Measurements from ENCODE around the gene FUT1.
"Not testable (repeated sequence)": the region's sequence is repeated elsewhere in the genome, so short reads cannot be mapped to it uniquely, and the experiment has no call there.

The FUT1 gene

GRCh38 chr19:48752496-48753365, at the start of gene FUT1:
TSS of gene FUT1 (minus strand) at chr19:48752641. CDS start at chr19:48751281, 1,360 bp downstream.
- peak; percentile 95 for DNase-seq

DNA sequence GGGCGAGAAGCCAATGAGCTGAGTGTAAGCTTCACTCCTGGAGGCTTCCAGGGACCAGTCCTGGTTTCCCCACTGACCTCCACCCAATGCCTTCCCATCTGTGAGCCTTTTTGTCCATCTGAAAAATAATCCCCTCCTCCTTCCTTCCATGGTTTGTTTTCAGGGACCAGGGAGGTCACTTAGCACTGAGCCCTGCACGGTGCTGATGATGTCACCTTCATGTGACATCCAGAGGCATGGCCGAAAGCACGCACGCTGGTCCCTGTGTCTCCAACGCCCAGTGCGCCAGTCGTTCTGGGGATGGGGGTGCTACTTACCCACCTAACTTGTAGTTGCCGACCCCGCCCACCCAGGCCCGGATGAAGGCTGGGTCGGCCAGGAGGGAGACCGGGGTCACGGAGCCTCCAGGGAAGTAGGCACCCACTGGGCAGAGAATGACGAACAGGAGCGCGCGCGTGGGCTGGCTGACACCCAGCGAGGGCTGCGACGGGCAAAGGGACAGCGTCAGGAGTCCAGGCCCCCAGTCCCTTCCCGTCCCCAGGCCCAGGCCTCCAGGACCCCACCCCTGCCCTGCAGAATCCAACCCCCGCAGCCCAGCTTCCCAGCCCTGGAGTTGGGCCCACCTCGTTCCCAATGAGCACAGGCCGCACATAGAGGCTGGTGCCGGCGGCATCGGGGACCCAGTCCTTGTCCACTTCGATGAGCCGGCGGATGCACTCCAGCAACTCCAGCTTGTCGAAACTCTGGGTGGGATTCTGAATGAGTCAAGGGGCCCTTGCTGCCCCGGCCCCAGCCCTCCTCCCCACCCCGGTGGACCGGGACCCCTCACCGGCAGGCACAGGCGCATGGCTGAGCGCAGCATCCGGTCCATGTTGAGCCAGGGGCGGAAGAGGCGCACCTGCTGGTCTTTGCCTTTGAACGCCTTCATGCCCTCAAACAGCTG, 47.2 kb upstream of the FUT1 start:
- no peak for DNase-seq

DNA sequence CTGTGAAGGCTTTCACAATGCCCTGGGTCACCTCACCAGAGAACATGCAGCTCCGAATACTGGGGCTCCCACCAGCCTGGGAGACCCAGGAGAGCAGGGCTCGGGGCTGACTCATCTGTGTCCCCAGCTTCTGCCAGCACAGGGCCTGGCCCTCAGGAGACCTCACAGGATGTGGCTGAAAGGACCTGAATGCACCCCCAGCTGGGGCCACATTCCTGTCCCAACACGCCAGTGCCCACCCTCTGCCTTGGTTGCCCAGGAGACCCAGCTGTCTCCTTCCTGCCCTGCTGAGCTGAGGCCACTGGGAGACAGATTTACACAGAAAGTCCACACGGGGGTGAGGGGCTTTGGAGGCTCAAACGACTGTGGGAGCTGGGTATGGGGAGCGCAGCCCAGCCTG, 46.5 kb upstream of the FUT1 start:
- DNase-seq: peak; percentile 63

- DNase-seq: no peak
These were observed 44.7 kb upstream of the FUT1 start for GRCh38 chr19:48797103-48797502.

DNA sequence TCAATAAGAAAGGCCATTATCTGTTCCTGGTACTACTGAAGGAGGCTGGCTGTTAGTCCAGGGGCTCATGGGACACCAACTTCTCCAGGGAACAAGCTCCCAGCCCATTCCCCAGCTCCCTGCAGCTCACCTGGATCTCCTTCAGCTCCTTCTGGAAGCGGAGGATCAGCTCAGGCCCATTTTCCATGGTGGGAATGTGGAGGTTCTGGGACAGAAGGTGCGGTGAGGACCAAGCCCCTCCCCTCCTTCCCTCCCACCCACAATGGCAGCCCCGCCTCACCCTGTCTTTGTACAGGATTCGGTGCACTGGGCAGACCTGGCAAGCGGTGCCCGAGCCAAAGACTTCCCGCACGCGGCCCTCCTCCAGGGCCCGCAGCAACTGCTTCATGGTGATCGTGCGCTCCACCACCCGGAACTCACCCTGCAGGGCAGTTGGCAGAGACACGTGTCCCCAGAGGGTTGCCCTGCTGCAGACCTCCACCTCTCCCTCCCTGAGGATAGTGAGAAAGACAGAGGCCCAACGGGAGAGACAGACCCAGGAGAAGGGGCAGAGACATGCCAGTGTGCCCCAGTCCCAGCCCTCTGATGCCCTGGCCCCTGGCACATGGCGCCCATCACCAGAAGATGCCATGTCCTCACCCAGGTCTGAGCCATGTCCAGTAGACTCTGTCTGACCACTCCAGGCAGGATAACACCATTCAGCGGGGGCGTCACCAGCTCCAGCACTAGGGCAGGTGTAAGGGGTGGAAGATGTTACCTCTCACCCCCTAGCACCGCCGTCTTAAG, 44.0 kb upstream of the FUT1 start:
- no peak for DNase-seq

GRCh38 chr19:48795685-48796070, 43.2 kb upstream of the FUT1 start:
- DNase-seq: no peak

DNA sequence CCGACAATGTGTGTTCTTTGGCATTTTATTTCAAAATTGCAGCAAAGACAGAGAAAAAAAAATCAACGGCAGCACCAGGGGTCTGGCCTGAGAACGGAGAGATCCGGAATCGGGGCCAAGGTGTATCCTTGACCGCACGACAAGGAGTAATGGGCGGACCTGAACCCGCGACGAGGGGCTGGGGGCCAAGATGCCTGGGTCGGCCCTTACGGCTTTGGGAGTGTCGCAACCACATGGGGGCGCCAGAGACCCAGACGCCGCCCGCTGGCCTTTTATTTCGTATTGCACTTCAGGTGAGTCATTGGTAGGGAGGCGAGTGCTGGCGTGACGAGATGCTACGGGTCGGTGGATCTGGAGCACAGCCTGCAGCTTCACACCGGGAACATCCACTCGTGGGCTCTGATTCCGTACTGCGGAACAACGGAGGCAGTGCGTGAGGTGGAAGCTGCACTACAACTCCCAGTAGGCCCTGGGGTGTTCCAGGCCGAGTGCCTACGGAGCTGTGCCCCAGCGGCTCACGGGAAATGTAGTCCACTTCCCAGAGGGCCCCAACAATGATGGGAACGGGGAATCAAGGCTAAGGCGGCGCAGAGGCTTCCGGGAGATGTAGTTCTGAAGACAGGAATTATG, 42.7 kb upstream of the FUT1 start:
- peak; percentile 90 for DNase-seq

DNA sequence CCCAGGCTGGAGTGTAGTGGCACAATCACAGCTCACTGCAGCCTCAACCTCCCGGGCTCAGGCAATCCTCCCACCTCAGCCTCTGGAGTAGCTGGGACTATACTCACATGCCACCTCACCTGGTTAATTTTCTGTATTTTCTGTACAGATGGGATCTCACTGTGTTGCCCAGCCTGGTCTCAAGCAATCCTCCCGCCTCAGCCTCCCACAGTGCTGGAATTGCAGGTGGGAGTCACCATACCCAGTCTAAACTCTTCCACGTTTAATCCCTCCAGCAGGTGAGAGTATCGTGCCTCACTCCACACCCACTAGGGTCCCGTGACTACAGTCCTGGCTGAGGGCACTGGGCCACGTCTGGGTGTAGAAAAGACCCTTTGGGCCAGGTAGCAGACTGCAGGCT, 41.9 kb upstream of the FUT1 start:
- no peak for DNase-seq

DNA sequence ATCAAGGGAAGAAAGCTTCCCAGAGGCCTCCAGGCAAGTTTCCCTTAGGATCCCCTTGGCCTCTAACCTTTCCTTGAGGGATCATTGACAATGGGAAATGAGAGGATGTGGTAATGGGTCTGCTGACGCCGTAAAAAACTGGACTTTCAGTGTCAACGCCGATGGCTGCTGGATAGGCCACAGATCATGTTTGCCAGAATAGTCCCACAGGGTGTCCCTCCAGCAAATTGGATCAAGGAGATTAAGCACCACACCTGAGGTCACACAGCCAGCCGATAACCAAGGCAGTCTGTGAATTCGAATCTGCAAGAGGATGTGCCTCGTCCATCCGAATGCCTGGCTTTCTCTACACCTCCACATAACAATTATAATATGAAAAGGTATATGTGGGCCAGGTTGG, 40.8 kb upstream of the FUT1 start:
- DNase-seq: no peak

DNA sequence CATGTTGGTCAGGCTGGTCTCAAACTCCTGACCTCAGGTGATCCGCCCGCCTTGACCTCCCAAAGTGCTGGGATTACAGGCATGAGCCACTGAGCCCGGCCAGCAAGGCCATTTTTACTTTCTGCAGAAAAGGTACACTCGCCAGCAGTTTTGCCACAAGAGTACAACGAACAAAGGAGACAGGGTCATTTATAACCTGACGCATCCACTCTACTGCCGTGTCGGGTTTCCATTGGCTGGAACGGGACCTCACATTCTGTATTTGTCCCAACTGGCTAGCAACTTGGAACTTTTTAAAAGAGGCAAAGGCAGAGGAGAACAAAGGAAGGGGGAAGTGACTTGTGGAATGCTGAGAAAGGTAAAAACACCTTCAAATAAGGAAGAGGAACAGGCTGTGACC, 34.9 kb upstream of the FUT1 start:
- DNase-seq: not testable (repeated sequence)

GRCh38 chr19:48786422-48786821, 34.0 kb upstream of the FUT1 start:
- not testable (repeated sequence) for DNase-seq

DNA sequence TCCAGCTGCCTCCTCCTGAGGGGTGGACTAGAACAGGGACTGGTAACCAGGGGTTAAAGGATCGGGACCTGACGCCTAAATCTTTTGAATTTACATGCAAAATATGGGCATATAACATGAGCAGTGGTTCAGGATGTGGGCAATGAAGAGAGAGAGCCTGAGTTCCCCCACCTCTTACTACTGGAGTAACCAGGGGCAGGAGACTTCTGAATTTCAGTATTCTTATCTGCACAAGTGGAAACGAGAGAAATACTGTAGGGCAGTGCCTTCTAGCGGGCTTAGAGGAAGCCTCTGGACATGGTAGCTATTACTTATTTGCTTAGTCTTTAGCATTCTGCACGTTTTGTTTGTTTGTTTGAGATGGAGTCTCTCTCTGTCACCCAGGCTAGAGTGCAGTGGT, 32.1 kb upstream of the FUT1 start:
- DNase-seq: peak; percentile 15

DNA sequence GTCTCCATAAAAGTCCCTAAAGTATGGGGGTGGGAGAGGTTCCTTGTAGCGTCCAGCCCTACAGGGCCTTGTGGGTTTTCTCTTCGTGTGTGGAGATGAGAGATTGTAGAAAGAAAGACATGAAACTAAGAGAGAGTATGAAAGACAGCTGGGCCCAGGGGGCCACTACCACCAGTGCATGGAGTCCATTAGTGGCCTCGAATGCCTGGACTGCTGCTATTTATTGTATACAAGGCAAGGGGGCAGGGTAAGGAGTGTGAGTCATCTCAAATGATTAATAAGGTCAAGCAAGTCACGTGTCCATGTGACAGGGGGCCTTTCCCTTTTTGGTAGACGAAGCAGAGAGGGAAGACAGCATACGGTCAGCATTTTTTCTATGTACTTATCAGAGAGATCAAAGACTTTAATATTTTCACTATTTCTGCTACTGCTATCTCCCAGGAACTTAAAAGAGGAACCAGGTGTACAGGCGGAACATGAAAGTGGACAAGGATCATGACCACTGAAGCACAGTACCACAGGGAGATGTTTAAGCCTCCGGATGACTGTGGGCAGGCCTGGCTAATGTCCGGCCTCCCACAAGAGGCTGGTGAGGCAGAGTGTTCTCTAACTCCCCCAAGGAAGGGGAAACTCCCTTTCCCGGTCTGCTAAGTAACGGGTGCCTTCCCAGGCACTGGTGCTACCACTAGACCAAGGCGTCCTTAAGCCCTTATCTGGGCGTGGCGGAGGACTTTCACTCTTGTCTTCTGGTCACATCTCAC, 28.4 kb upstream of the FUT1 start:
- no peak for DNase-seq

- no peak for DNase-seq
These were observed 27.2 kb upstream of the FUT1 start for GRCh38 chr19:48779636-48780035.

DNA sequence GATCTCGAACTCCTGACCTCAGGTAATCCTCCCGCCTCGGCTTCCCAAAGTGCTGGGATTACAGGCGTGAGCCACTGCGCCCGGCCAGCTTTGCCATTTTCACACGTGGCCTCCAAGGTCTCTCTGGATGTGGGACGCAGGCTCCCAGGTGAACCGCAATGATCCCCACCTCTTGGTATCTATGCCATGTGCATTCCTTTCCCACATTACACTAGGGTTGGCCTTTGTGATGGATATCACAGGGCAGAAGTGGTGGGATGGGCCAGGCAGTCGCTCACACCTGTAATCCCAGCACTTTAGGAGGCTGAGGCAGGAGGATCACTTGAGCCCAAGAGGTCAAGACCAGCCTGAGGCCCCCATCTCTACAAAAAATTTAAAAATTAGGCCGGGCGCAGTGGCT, 25.3 kb upstream of the FUT1 start:
- no peak for DNase-seq

- DNase-seq: no peak
These were observed 24.7 kb upstream of the FUT1 start for GRCh38 chr19:48777139-48777538.

- DNase-seq: no peak
These were observed 20.1 kb upstream of the FUT1 start for GRCh38 chr19:48772503-48772953.

DNA sequence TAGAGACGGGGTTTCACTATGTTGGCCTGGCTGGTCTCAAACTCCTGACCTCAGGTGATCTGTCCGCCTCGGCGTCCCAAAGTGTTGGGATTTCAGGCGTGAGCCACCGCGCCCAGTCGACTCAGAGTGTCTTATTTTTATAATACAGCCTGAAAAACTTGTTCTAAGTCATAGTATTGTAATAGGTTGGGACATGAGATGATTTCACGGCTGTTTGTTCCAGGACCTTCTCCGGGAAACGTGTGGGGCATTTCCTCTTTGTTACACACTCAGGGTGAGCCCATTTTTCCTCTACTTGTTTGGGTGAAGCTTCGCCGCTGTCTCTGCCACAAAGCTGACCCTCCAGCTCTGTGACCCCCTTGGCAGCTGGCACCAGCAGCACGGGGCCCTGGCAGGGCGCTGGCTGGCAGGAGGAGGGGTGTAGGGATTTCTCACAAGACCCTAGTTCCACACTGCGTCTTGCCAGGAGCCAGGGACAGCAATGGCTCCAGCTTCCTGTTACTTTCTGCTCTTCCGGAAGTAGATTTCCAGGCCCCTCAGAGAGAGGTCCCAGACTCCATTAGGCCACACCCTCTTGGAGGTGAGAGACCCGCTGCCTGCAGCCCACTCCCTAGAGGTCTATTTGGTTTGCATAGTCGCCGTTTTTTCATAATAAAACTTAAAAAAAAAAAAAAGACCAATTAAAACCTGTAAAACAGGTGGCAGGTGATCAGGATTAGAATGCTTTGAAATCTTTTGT, 18.5 kb upstream of the FUT1 start:
- DNase-seq: no peak

DNA sequence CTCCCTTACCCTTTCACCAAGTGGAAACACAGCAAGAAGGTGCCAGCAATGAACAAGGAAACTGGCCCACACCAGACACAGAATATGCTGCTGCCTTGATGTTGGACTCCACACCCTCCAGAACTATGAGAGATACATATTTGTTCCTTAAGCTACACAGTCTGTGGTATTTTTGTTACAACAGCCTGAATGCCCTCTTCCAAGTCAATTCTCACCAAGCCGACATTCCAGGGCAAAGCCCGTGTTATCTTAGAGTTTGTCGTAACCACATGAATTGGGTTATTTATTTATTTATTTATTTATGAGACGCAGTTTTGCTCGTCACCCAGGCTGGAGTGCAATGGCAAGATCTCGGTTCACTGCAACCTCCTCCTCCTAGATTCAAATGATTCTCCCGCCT, 17.8 kb upstream of the FUT1 start:
- DNase-seq: no peak

DNA sequence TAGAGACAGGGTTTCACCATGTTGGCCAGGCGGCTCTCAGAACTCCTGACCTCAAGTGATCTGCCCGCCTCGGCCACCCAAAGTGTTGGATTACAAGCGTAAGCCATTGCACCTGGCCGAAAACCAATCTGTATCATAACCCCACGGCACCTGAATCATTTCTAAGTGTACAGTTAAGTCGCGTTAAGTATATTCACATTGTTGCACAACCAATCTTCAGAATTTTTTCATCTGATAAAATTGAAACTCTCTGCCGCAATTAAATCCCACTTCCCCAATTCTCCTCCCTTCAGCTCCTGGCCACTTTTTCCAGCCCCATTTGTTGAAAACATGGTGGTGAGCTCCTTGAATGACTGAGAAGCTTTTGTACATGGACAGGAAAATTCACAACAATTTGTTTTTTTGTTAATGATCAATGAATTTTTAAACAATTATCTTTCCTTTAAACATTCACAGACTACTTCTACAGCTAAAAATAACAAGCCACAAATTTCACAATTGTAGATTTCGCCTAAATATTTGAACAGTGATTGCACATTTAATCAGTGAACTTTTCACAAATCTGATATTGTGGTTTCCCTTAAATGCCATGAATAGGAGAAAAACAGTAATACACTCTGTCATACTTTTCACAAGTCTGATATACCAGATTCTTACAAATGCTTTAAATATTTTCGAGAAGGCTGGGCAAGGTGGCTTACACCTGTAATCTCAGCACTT, 16.7 kb upstream of the FUT1 start:
- DNase-seq: no peak

All from COR-L47 (cell line).